Measurements from ENCODE around the gene RXRA.

Gene RXRA

GRCh38 chr9:134284273-134284672, 42.0 kb upstream of the RXRA start:
- no peak for TF ChIP-seq SPI1 (IDR thresholded peaks at IDR 0.05; ENCODE audit: borderline replicate concordance, low read depth)
- no peak for TF ChIP-seq CTCF (IDR thresholded peaks at IDR 0.05; ENCODE audit: insufficient read depth, low read length)
- TF ChIP-seq REST (IDR thresholded peaks at IDR 0.05; ENCODE audit: insufficient replicate concordance, low read depth) = no peak
- no peak for TF ChIP-seq POLR2AphosphoS5 (IDR thresholded peaks at IDR 0.05; ENCODE audit: low read depth)
- TF ChIP-seq GABPA (IDR thresholded peaks at IDR 0.05; ENCODE audit: low read depth) = no peak
- H3K27ac ChIP-seq (replicated peaks) = no peak overlapping the region

GRCh38 chr9:134284741-134285140, 41.5 kb upstream of the RXRA start:
- no peak overlapping the region for H3K27ac ChIP-seq (replicated peaks)
- H3K4me3 ChIP-seq (replicated peaks; ENCODE audit: insufficient read depth, low read length) = no peak overlapping the region
- H3K27me3 ChIP-seq (ENCODE audit: insufficient read depth, poor library complexity, severe bottlenecking) = no peaks in the 10 kb centered on the region
- no peak for DNase-seq (ENCODE audit: low read depth in 1 of 2, low spot score in 1 of 2)
- TF ChIP-seq GABPA (IDR thresholded peaks at IDR 0.05; ENCODE audit: low read depth) (no peak), CTCF (IDR thresholded peaks at IDR 0.05; ENCODE audit: insufficient read depth, low read length) (no peak), REST (IDR thresholded peaks at IDR 0.05; ENCODE audit: insufficient replicate concordance, low read depth) (no peak), SPI1 (IDR thresholded peaks at IDR 0.05; ENCODE audit: borderline replicate concordance, low read depth) (no peak), POLR2AphosphoS5 (IDR thresholded peaks at IDR 0.05; ENCODE audit: low read depth) (no peak)

More at GRCh38 chr9:134284273-134284672, 42.0 kb upstream of the RXRA start:
- no peaks in the 10 kb centered on the region for H3K27me3 ChIP-seq (ENCODE audit: insufficient read depth, poor library complexity, severe bottlenecking)
- no peak for DNase-seq (ENCODE audit: low read depth in 1 of 2, low spot score in 1 of 2)
- H3K4me3 ChIP-seq (replicated peaks; ENCODE audit: insufficient read depth, low read length) = no peak overlapping the region

GRCh38 chr9:134285215-134285845, 40.9 kb upstream of the RXRA start:
- DNase-seq (ENCODE audit: low read depth in 1 of 2, low spot score in 1 of 2) = no peak
- TF ChIP-seq POLR2AphosphoS5 (IDR thresholded peaks at IDR 0.05; ENCODE audit: low read depth) (no peak), REST (IDR thresholded peaks at IDR 0.05; ENCODE audit: insufficient replicate concordance, low read depth) (no peak), SPI1 (IDR thresholded peaks at IDR 0.05; ENCODE audit: borderline replicate concordance, low read depth) (no peak)
- Histone ChIP-seq H3K27me3 (ENCODE audit: insufficient read depth, poor library complexity, severe bottlenecking) (no peaks in the 10 kb centered on the region), H3K27ac (replicated peaks) (no peak overlapping the region), H3K4me3 (replicated peaks; ENCODE audit: insufficient read depth, low read length) (no peak overlapping the region)
